Measurements from ENCODE around the gene GNAI2.

DNA sequence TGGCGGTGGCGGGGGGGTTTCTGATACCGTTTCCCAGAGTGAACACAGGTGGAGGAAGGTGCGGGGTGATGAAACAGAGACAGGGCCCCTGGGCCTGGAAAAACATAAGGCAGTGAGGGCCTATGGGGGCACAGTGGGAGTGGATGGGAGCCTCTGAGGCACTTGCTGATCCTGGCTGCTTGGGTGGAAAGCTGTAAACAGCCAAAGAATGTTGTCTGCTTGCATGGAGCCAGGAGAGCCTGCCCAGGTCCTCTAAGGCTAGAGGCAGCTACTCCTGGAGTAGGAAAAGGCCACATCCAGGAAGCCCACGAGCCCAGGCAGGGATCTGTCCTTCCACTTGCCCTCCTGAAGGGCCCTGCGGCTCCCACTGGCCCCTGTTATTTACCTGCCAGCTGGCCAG lies 30.0 kb downstream of the GNAI2 start:
- TF ChIP-seq ZNF121 (CRISPR knock-in tag; IDR thresholded peaks at IDR 0.05) (no peak), ZNF263 (CRISPR knock-in tag; IDR thresholded peaks at IDR 0.05; ENCODE audit: low read depth) (no peak), TCF7 (CRISPR knock-in tag; IDR thresholded peaks at IDR 0.05; ENCODE audit: low read depth) (no peak), KAT7 (CRISPR knock-in tag; IDR thresholded peaks at IDR 0.05; ENCODE audit: borderline replicate concordance) (no peak), JUN (CRISPR knock-in tag; IDR thresholded peaks at IDR 0.05) (no peak), TEAD4 (CRISPR knock-in tag; IDR thresholded peaks at IDR 0.05) (no peak), ZNF396 (CRISPR knock-in tag; IDR thresholded peaks at IDR 0.05; ENCODE audit: borderline replicate concordance) (no peak), NFATC4 (CRISPR knock-in tag; IDR thresholded peaks at IDR 0.05) (no peak), NR3C1 (CRISPR knock-in tag; conservative IDR thresholded peaks at IDR 0.05; ENCODE audit: low read depth) (no peak)
- TF ChIP-seq, protein P1, sequence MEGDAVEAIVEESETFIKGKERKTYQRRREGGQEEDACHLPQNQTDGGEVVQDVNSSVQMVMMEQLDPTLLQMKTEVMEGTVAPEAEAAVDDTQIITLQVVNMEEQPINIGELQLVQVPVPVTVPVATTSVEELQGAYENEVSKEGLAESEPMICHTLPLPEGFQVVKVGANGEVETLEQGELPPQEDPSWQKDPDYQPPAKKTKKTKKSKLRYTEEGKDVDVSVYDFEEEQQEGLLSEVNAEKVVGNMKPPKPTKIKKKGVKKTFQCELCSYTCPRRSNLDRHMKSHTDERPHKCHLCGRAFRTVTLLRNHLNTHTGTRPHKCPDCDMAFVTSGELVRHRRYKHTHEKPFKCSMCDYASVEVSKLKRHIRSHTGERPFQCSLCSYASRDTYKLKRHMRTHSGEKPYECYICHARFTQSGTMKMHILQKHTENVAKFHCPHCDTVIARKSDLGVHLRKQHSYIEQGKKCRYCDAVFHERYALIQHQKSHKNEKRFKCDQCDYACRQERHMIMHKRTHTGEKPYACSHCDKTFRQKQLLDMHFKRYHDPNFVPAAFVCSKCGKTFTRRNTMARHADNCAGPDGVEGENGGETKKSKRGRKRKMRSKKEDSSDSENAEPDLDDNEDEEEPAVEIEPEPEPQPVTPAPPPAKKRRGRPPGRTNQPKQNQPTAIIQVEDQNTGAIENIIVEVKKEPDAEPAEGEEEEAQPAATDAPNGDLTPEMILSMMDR (IDR thresholded peaks at IDR 0.05), result no peak
- TF ChIP-seq, protein P2, sequence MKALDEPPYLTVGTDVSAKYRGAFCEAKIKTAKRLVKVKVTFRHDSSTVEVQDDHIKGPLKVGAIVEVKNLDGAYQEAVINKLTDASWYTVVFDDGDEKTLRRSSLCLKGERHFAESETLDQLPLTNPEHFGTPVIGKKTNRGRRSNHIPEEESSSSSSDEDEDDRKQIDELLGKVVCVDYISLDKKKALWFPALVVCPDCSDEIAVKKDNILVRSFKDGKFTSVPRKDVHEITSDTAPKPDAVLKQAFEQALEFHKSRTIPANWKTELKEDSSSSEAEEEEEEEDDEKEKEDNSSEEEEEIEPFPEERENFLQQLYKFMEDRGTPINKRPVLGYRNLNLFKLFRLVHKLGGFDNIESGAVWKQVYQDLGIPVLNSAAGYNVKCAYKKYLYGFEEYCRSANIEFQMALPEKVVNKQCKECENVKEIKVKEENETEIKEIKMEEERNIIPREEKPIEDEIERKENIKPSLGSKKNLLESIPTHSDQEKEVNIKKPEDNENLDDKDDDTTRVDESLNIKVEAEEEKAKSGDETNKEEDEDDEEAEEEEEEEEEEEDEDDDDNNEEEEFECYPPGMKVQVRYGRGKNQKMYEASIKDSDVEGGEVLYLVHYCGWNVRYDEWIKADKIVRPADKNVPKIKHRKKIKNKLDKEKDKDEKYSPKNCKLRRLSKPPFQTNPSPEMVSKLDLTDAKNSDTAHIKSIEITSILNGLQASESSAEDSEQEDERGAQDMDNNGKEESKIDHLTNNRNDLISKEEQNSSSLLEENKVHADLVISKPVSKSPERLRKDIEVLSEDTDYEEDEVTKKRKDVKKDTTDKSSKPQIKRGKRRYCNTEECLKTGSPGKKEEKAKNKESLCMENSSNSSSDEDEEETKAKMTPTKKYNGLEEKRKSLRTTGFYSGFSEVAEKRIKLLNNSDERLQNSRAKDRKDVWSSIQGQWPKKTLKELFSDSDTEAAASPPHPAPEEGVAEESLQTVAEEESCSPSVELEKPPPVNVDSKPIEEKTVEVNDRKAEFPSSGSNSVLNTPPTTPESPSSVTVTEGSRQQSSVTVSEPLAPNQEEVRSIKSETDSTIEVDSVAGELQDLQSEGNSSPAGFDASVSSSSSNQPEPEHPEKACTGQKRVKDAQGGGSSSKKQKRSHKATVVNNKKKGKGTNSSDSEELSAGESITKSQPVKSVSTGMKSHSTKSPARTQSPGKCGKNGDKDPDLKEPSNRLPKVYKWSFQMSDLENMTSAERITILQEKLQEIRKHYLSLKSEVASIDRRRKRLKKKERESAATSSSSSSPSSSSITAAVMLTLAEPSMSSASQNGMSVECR (CRISPR knock-in tag; IDR thresholded peaks at IDR 0.05; ENCODE audit: borderline replicate concordance), result no peak
- TF ChIP-seq, protein P3, sequence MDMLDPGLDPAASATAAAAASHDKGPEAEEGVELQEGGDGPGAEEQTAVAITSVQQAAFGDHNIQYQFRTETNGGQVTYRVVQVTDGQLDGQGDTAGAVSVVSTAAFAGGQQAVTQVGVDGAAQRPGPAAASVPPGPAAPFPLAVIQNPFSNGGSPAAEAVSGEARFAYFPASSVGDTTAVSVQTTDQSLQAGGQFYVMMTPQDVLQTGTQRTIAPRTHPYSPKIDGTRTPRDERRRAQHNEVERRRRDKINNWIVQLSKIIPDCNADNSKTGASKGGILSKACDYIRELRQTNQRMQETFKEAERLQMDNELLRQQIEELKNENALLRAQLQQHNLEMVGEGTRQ (CRISPR knock-in tag; IDR thresholded peaks at IDR 0.05), result no peak

Measured in WTC11 (cell line).